HCT116 (cell line): Measurements from ENCODE around the gene KAT5. TPM values are rescaled to one million over a fixed set of nuclear protein-coding genes. Genes with fewer than 3 reads are reported as not detected.

Experiments
- ATAC-seq: fragments of 200-7000 bp; cut with Tn5 transposase; 2 replicates; pipeline ENCODE4 v1.9.1; 2020; ENCODE audit warnings: mild to moderate bottlenecking, moderate library complexity
- BruUV-seq: library from RNA; stranded (reverse); fragments of 400-500 nt; replicated peaks from 2 replicates; lab custom pipeline; 2021; lab: Mats Ljungman, UMichigan
- CTCF ChIA-PET: fragments of 300-600 bp; sonication (Branson Sonifier 250); formaldehyde crosslinking; loops from one replicate; lab custom pipeline; 2021; ENCODE audit warnings: antibody characterized with exemption; lab: Charles Lee
- POLR2A ChIA-PET: fragments of 300-600, 350-600 bp; sonication (Branson Sonifier 250); formaldehyde crosslinking; loops from one replicate; lab custom pipeline; 2021; ENCODE audit warnings: antibody characterized with exemption; lab: Charles Lee
- RAD21 ChIA-PET, 2 experiments: fragments of 300-600 bp; sonication (Branson Sonifier 250); formaldehyde crosslinking; loops; one replicate each; lab custom pipeline; 2023; ENCODE audit warnings: low total read pairs in 2 of 2; ENCODE audit not compliant: uncharacterized antibody in 2 of 2, unreplicated experiment in 2 of 2, low non-redundant PET in 1 of 2; lab: Charles Lee
- DNase-seq: peaks from one replicate; pipeline ENCODE4 v3.0.0-alpha.2; 2010; ENCODE audit warnings: low read depth, low spot score
- H2AFZ ChIP-seq: fragments of 200-600 bp; shearing (Covaris generic), sonication (generic); 2 replicates; pipeline ENCODE4 v1.6.1; 2017; ENCODE audit warnings: low read depth, mixed run types, mixed read lengths, antibody characterized with exemption, low read length; ENCODE audit not compliant: poor library complexity, severe bottlenecking
- H3K27ac ChIP-seq: 2 replicates; pipeline ENCODE4 v1.5.1; 2012; ENCODE audit warnings: low read depth, low read length
- H3K27me3 ChIP-seq: fragments of 200-600 bp; sonication (generic); 2 replicates; pipeline ENCODE4 v1.6.1; 2016; ENCODE audit warnings: mixed run types, low read length, mixed read lengths; ENCODE audit not compliant: insufficient read depth
- H3K36me3 ChIP-seq, 2 experiments: fragments of 200-500 bp in 1 of 2; fragments of 200-600 bp in 1 of 2; sonication (Bioruptor generic) in 1 of 2; sonication (generic) in 1 of 2; 2 replicates each; pipeline versions ENCODE4 v1.5.1 to v1.6.1; 2014 to 2016; ENCODE audit warnings: low read length in 2 of 2, inconsistent platforms in 1 of 2, mixed read lengths in 1 of 2, mixed run types in 1 of 2; ENCODE audit not compliant: insufficient read depth in 2 of 2, control insufficient read depth in 1 of 2
- H3K4me1 ChIP-seq, 2 experiments: fragments of 200-600 bp in 1 of 2; sonication (generic) in 1 of 2; 2 replicates each; pipeline versions ENCODE4 v1.5.1 to v1.6.1; 2012 to 2017; ENCODE audit warnings: low read length in 2 of 2, inconsistent platforms in 1 of 2, mild to moderate bottlenecking in 1 of 2, mixed read lengths in 1 of 2, mixed run types in 1 of 2, moderate library complexity in 1 of 2; ENCODE audit not compliant: insufficient read depth in 2 of 2, control insufficient read depth in 1 of 2
- H3K4me2 ChIP-seq: fragments of 200-600 bp; sonication (generic); 2 replicates; pipeline ENCODE4 v1.6.1; 2017; ENCODE audit warnings: mixed run types, low read length, mixed read lengths
- H3K4me3 ChIP-seq, 2 experiments: fragments of 200-600 bp in 1 of 2; sonication (generic) in 1 of 2; replicated peaks in 1 of 2; 2 replicates each; pipeline ENCODE4 v1.5.1; 2011 to 2016; ENCODE audit warnings: low read length in 2 of 2, control low read depth in 1 of 2, low read depth in 1 of 2, mild to moderate bottlenecking in 1 of 2, mixed read lengths in 1 of 2, mixed run types in 1 of 2
- H3K79me2 ChIP-seq: fragments of 200-600 bp; sonication (generic); 2 replicates; pipeline ENCODE4 v1.6.1; 2017; ENCODE audit warnings: mild to moderate bottlenecking, mixed run types, low read length, moderate library complexity, mixed read lengths; ENCODE audit not compliant: insufficient read depth
- H3K9ac ChIP-seq: fragments of 200-600 bp; sonication (generic); 2 replicates; pipeline ENCODE4 v1.6.1; 2016; ENCODE audit warnings: low read length, mixed read lengths
- H3K9me2 ChIP-seq: fragments of 200-600 bp; sonication (generic), shearing (Covaris generic); 2 replicates; pipeline ENCODE4 v1.6.1; 2017; ENCODE audit warnings: mixed run types, mild to moderate bottlenecking, moderate library complexity; ENCODE audit not compliant: insufficient read depth
- H3K9me3 ChIP-seq, 2 experiments: fragments of 200-500 bp in 1 of 2; fragments of 200-600 bp in 1 of 2; sonication (Bioruptor generic) in 1 of 2; sonication (generic) in 1 of 2; 2 replicates each; pipeline ENCODE4 v1.6.1; 2014 to 2017; ENCODE audit warnings: low read length in 2 of 2, mixed read lengths in 2 of 2, inconsistent platforms in 1 of 2, low read depth in 1 of 2, mild to moderate bottlenecking in 1 of 2, mixed run types in 1 of 2, moderate library complexity in 1 of 2; ENCODE audit not compliant: control insufficient read depth in 1 of 2, insufficient read depth in 1 of 2
- H4K20me1 ChIP-seq: fragments of 200-600 bp; sonication (generic), shearing (Covaris generic); 2 replicates; pipeline ENCODE4 v1.6.1; 2017; ENCODE audit warnings: mixed run types, mild to moderate bottlenecking, moderate library complexity; ENCODE audit not compliant: insufficient read depth
- CBX3 ChIP-seq: IDR thresholded peaks from 2 replicates; pipeline ENCODE4 v1.6.1; 2012; ENCODE audit warnings: low read depth
- CTCF ChIP-seq, 3 experiments: fragments of 200-600 bp in 1 of 3; sonication (generic) in 1 of 3; IDR thresholded peaks in 2 of 3; conservative IDR thresholded peaks in 1 of 3; 2 replicates each; pipeline ENCODE4 v1.5.1; 2012 to 2017; ENCODE audit warnings: low read depth in 2 of 3, low read length in 2 of 3, antibody characterized with exemption in 1 of 3, borderline replicate concordance in 1 of 3, control low read depth in 1 of 3, mild to moderate bottlenecking in 1 of 3, mixed read lengths in 1 of 3, mixed run types in 1 of 3, moderate library complexity in 1 of 3; ENCODE audit not compliant: insufficient read depth in 1 of 3
- ELF1 ChIP-seq: IDR thresholded peaks from 2 replicates; pipeline ENCODE4 v1.6.1; 2012; ENCODE audit warnings: low read depth, borderline replicate concordance
- EZH2 ChIP-seq: fragments of 200-600 bp; sonication (generic); IDR thresholded peaks from 2 replicates; pipeline ENCODE4 v1.6.1; 2017; ENCODE audit warnings: antibody characterized with exemption, mixed run types
- EZH2phosphoT487 ChIP-seq: fragments of 200-600 bp; IDR thresholded peaks from 2 replicates; pipeline ENCODE4 v1.6.1; 2018; ENCODE audit warnings: antibody characterized with exemption, borderline replicate concordance
- JUND ChIP-seq: IDR thresholded peaks from 2 replicates; pipeline ENCODE4 v1.6.1; 2012
- MAX ChIP-seq: IDR thresholded peaks from 2 replicates; pipeline ENCODE4 v1.6.1; 2012
- POLR2AphosphoS5 ChIP-seq: IDR thresholded peaks from 2 replicates; pipeline ENCODE4 v1.6.1; 2011; ENCODE audit warnings: mild to moderate bottlenecking, low read depth, low read length, moderate library complexity
- SIN3A ChIP-seq: IDR thresholded peaks from 2 replicates; pipeline ENCODE4 v1.6.1; 2012; ENCODE audit warnings: low read depth
- TCF7L2 ChIP-seq: IDR thresholded peaks from 2 replicates; pipeline ENCODE4 v1.7.0; 2011; ENCODE audit warnings: borderline replicate concordance, inconsistent platforms; ENCODE audit not compliant: insufficient read depth, insufficient read length; ENCODE audit errors: extremely low read depth
- YY1 ChIP-seq: IDR thresholded peaks from 2 replicates; pipeline ENCODE4 v1.6.1; 2011; ENCODE audit warnings: low read length, low read depth, moderate library complexity, mild to moderate bottlenecking; ENCODE audit not compliant: insufficient replicate concordance; ENCODE audit errors: extremely low read depth
- ZBTB33 ChIP-seq: IDR thresholded peaks from 2 replicates; pipeline ENCODE4 v1.6.1; 2011; ENCODE audit warnings: mild to moderate bottlenecking, low read length, moderate library complexity; ENCODE audit not compliant: insufficient replicate concordance; ENCODE audit errors: extremely low read depth
- ZFX ChIP-seq: fragments of 450-650 bp; IDR thresholded peaks from 2 replicates; pipeline ENCODE4 v1.6.1; 2017
- intact Hi-C: fragments of 100-400 bp; cut with micrococcal nuclease; formaldehyde crosslinking; loops from 2 replicates; pipeline ENCODE4 v1.10.0; 2022
- total RNA-seq: library from RNA; stranded (reverse); gene quantifications from one replicate; pipeline ENCODE4 v1.2.1, GENCODE V29; 2021; ENCODE audit not compliant: unreplicated experiment

Gene KAT5
- total RNA-seq, 1 experiment from 2014 or later: 78.7 TPM

- Histone ChIP-seq H3K9ac (no peak overlapping the region), H3K4me3 (no peak overlapping the region), H3K4me2 (no peak overlapping the region), H3K79me2 (no peaks in the 10 kb centered on the region), H4K20me1 (no peaks in the 10 kb centered on the region), H3K27ac (no peak overlapping the region), H2AFZ (no peak overlapping the region), H3K36me3 (no peaks in the 10 kb centered on the region), H3K27me3 (no peaks in the 10 kb centered on the region), H3K9me2 (no peaks in the 10 kb centered on the region), H3K4me1 (no peaks in the 10 kb centered on the region), H3K9me3 (peaks cover 7 to 11% of the 10 kb centered on the region in 2 experiments; a peak in 2 of 4 replicates)
- POLR2A ChIA-PET: no interaction called here
- no TSS peak for BruUV-seq
- ATAC-seq (no peak), DNase-seq (no peak)
- RAD21 ChIA-PET: no interaction called here
- intact Hi-C loops: no loop called here
- TF ChIP-seq MAX (no peak), YY1 (no peak), SIN3A (no peak), ZBTB33 (no peak), CBX3 (peak; percentile 36; the same call in 1 of the 2 replicates), EZH2 (no peak)
- CTCF ChIA-PET: no interaction called here
Observed at GRCh38 chr11:65736810-65737209, 24.8 kb downstream of the KAT5 start.

- intact Hi-C loops: no loop called here
- POLR2A ChIA-PET: no interaction called here
- CTCF ChIA-PET: no interaction called here
- no peak for TF ChIP-seq MAX
- no peak for TF ChIP-seq POLR2AphosphoS5
- TF ChIP-seq EZH2: no peak
- TF ChIP-seq JUND: no peak
- no peak for TF ChIP-seq EZH2phosphoT487
- no peak for TF ChIP-seq TCF7L2
- TF ChIP-seq ZBTB33: no peak
- no peak for TF ChIP-seq ZFX
- no peak for TF ChIP-seq ELF1
- no peak for TF ChIP-seq CTCF (IDR thresholded peaks at IDR 0.05 in 2 of 3, conservative IDR thresholded peaks at IDR 0.05 in 1 of 3; ENCODE audit: borderline replicate concordance in 1 of 3, insufficient read depth in 1 of 3, low read depth in 2 of 3, low read length in 2 of 3)
Observed at GRCh38 chr11:65739022-65739421, 27.0 kb downstream of the KAT5 start.

More at GRCh38 chr11:65739022-65739421, 27.0 kb downstream of the KAT5 start:
- RAD21 ChIA-PET: no interaction called here
- Histone ChIP-seq H3K4me1 (peaks cover 0 to 5% of the 10 kb centered on the region in 2 experiments; a peak in 1 of 4 replicates), H3K9me2 (no peaks in the 10 kb centered on the region), H3K79me2 (no peaks in the 10 kb centered on the region), H3K27me3 (no peaks in the 10 kb centered on the region), H3K9ac (no peak overlapping the region), H4K20me1 (no peaks in the 10 kb centered on the region), H3K27ac (no peak overlapping the region), H2AFZ (no peak overlapping the region), H3K4me3 (no peak overlapping the region), H3K9me3 (peaks cover 7 to 11% of the 10 kb centered on the region in 2 experiments; a peak in 2 of 4 replicates), H3K36me3 (no peaks in the 10 kb centered on the region), H3K4me2 (no peak overlapping the region)
- no peak for ATAC-seq
- BruUV-seq: no TSS peak
- no peak for DNase-seq
